GM23248 (cell line): Measurements from ENCODE around the gene ACAP3.

Experiments
- EZH2 ChIP-seq: fragments of 200-600 bp; sonication (generic); IDR thresholded peaks from 2 replicates; pipeline ENCODE4 v1.6.1; 2018; ENCODE audit warnings: antibody characterized with exemption, mild to moderate bottlenecking; ENCODE audit not compliant: insufficient read depth, poor library complexity, severe bottlenecking
- EZH2phosphoT487 ChIP-seq: fragments of 200-600 bp; sonication (generic); IDR thresholded peaks from 2 replicates; pipeline ENCODE4 v1.6.1; 2018; ENCODE audit warnings: antibody characterized with exemption, moderate library complexity, mild to moderate bottlenecking, low read depth; ENCODE audit not compliant: insufficient read depth

DNA sequence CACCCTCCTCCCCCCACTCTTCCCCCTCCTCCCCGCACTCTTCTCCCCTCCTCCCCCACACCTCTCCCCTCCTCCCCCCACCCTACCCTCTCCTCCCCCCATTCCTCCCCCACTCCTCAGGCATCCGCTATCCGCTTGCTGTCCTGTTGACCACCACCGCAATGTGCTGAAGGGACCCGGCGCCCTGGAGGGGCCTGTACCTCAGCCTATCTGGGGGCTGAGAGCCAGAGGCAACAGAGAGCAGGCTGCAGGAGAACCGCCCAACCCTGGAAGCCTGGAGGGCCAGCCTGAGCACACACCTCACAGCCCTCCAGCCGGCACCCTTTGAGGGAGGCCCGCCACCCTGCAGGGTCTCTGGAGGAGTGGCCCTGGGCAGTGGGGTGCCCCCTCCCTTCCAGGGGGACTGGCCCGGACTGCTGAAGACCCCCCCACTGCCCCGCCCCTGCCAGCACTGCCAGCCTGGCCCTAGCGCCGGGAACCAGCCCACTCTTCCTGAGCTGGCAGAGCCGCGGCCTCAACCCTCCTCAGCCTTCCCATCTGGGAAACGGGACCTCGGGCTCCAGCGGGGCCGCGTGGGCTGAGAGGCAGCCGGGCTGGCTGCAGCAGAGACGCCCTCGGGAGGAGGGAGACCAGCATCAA lies 62.4 kb downstream of the ACAP3 start:
- TF ChIP-seq EZH2phosphoT487 (no peak), EZH2 (no peak)
